ENCODE measurements around the gene SCYGR4.

DNA sequence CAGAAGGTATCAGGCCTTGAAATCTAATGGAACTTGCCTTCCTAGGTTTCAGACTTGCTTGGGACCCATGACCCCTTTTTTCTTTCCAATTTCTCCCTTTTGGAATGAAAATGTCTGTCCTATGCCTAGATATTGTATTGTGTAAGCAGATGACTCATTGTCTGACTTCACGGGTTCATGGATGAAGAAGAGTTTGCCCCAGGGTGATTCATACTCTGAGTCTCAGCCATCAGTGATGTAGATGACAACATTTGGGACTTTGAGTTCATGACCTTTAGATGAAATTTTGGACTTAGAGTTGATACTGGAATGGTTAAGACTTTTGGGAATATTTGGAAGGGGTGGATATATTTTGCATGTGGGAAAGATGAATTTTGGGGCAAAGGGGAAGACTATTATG is 38.2 kb downstream of the SCYGR4 start:
- TF ChIP-seq, protein P1, sequence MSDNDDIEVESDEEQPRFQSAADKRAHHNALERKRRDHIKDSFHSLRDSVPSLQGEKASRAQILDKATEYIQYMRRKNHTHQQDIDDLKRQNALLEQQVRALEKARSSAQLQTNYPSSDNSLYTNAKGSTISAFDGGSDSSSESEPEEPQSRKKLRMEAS (IDR thresholded peaks at IDR 0.05; ENCODE audit: low read depth, low read length) = no peak
- no peak for TF ChIP-seq POLR2A (IDR thresholded peaks at IDR 0.05; ENCODE audit: low read depth, low read length)
- no peak for TF ChIP-seq ESRRA (IDR thresholded peaks at IDR 0.05; ENCODE audit: low read length)
- no peak for TF ChIP-seq CEBPB (IDR thresholded peaks at IDR 0.05; ENCODE audit: borderline replicate concordance in 1 of 2, low read depth in 2 of 2, low read length in 2 of 2)
- TF ChIP-seq, protein P2, sequence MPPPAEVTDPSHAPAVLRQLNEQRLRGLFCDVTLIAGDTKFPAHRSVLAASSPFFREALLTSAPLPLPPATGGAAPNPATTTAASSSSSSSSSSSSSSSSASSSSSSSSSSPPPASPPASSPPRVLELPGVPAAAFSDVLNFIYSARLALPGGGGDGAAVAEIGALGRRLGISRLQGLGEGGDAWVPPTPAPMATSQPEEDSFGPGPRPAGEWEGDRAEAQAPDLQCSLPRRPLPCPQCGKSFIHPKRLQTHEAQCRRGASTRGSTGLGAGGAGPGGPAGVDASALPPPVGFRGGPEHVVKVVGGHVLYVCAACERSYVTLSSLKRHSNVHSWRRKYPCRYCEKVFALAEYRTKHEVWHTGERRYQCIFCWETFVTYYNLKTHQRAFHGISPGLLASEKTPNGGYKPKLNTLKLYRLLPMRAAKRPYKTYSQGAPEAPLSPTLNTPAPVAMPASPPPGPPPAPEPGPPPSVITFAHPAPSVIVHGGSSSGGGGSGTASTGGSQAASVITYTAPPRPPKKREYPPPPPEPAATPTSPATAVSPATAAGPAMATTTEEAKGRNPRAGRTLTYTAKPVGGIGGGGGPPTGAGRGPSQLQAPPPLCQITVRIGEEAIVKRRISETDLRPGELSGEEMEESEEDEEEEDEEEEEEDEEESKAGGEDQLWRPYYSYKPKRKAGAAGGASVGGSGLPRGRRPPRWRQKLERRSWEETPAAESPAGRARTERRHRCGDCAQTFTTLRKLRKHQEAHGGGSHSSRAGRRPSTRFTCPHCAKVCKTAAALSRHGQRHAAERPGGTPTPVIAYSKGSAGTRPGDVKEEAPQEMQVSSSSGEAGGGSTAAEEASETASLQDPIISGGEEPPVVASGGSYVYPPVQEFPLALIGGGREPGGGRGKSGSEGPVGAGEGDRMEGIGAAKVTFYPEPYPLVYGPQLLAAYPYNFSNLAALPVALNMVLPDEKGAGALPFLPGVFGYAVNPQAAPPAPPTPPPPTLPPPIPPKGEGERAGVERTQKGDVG (CRISPR knock-in tag; IDR thresholded peaks at IDR 0.05) = no peak
- TF ChIP-seq SUZ12 (IDR thresholded peaks at IDR 0.05; ENCODE audit: unreplicated experiment) = no peak
- TF ChIP-seq, protein P3, sequence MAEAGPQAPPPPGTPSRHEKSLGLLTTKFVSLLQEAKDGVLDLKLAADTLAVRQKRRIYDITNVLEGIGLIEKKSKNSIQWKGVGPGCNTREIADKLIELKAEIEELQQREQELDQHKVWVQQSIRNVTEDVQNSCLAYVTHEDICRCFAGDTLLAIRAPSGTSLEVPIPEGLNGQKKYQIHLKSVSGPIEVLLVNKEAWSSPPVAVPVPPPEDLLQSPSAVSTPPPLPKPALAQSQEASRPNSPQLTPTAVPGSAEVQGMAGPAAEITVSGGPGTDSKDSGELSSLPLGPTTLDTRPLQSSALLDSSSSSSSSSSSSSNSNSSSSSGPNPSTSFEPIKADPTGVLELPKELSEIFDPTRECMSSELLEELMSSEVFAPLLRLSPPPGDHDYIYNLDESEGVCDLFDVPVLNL (IDR thresholded peaks at IDR 0.05; ENCODE audit: low read depth, low read length) = no peak
- 0 out of 2 replicates have a peak, but pooled peaks have one; percentile 16 for TF ChIP-seq CREB1 (IDR thresholded peaks at IDR 0.05; ENCODE audit: low read depth)
- no peak for TF ChIP-seq BHLHE40 (IDR thresholded peaks at IDR 0.05; ENCODE audit: borderline replicate concordance in 1 of 2, low read depth in 2 of 2, low read length in 1 of 2)
- TF ChIP-seq, protein P4, sequence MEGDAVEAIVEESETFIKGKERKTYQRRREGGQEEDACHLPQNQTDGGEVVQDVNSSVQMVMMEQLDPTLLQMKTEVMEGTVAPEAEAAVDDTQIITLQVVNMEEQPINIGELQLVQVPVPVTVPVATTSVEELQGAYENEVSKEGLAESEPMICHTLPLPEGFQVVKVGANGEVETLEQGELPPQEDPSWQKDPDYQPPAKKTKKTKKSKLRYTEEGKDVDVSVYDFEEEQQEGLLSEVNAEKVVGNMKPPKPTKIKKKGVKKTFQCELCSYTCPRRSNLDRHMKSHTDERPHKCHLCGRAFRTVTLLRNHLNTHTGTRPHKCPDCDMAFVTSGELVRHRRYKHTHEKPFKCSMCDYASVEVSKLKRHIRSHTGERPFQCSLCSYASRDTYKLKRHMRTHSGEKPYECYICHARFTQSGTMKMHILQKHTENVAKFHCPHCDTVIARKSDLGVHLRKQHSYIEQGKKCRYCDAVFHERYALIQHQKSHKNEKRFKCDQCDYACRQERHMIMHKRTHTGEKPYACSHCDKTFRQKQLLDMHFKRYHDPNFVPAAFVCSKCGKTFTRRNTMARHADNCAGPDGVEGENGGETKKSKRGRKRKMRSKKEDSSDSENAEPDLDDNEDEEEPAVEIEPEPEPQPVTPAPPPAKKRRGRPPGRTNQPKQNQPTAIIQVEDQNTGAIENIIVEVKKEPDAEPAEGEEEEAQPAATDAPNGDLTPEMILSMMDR (IDR thresholded peaks at IDR 0.05 in 2 of 3, conservative IDR thresholded peaks at IDR 0.05 in 1 of 3; ENCODE audit: control insufficient read depth in 2 of 3, extremely low read depth in 1 of 3, insufficient read depth in 1 of 3, low read depth in 3 of 3, low read length in 3 of 3) = no peak

All from GM12878 (cell line).